ENCODE data around the gene PJA1.

GRCh38 chrX:69170319-69170718 lies 5.1 kb upstream of the PJA1 start:
- TF ChIP-seq POLR2A (IDR thresholded peaks at IDR 0.05; ENCODE audit: low read depth, low read length) (no peak), POLR2AphosphoS5 (IDR thresholded peaks at IDR 0.05; ENCODE audit: insufficient read depth, low read depth, low read length) (no peak), MAX (IDR thresholded peaks at IDR 0.05; ENCODE audit: insufficient read depth, insufficient read length) (no peak), EZH2 (IDR thresholded peaks at IDR 0.05; ENCODE audit: borderline replicate concordance, low read depth, low read length, severe bottlenecking) (no peak), MYC (IDR thresholded peaks at IDR 0.05; ENCODE audit: low read depth, low read length) (no peak), JUN (IDR thresholded peaks at IDR 0.05; ENCODE audit: borderline replicate concordance, insufficient read depth, insufficient read length, low read depth) (no peak), GATA2 (IDR thresholded peaks at IDR 0.05; ENCODE audit: insufficient read depth, insufficient read length, low read depth, low read length) (no peak)
- TF ChIP-seq, protein P1, sequence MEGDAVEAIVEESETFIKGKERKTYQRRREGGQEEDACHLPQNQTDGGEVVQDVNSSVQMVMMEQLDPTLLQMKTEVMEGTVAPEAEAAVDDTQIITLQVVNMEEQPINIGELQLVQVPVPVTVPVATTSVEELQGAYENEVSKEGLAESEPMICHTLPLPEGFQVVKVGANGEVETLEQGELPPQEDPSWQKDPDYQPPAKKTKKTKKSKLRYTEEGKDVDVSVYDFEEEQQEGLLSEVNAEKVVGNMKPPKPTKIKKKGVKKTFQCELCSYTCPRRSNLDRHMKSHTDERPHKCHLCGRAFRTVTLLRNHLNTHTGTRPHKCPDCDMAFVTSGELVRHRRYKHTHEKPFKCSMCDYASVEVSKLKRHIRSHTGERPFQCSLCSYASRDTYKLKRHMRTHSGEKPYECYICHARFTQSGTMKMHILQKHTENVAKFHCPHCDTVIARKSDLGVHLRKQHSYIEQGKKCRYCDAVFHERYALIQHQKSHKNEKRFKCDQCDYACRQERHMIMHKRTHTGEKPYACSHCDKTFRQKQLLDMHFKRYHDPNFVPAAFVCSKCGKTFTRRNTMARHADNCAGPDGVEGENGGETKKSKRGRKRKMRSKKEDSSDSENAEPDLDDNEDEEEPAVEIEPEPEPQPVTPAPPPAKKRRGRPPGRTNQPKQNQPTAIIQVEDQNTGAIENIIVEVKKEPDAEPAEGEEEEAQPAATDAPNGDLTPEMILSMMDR (IDR thresholded peaks at IDR 0.05; ENCODE audit: extremely low read depth in 1 of 2, insufficient read depth in 1 of 2, low read depth in 1 of 2, low read length in 2 of 2): no peak
